A549 (cell line): ENCODE results near the gene BAG1. TPM values are rescaled to one million over a fixed set of nuclear protein-coding genes. Genes with fewer than 3 reads are reported as not detected.

Experiments used
- ATAC-seq, 2 experiments: fragments of 200-7000 bp in 1 of 2; fragments of >200 bp in 1 of 2; cut with Nextera tagmentation in 1 of 2; cut with Tn5 transposase in 1 of 2; 3 replicates each; pipeline versions ENCODE4 v1.8.0 to v1.9.1; 2018 to 2020; ENCODE audit warnings: mild to moderate bottlenecking in 1 of 2, moderate library complexity in 1 of 2
- CTCF ChIA-PET: fragments of 300-600 bp; sonication (Branson Sonifier 250); formaldehyde crosslinking; extraction: SDS; loops from one replicate; lab custom pipeline; 2021; ENCODE audit warnings: antibody characterized with exemption, inconsistent platforms; lab: Yijun Ruan, JAX
- POLR2A ChIA-PET: fragments of 350-600 bp; formaldehyde crosslinking; extraction: SDS; loops from one replicate; lab custom pipeline; 2021; ENCODE audit warnings: antibody characterized with exemption, inconsistent platforms; lab: Yijun Ruan, JAX
- DNase-seq, 2 experiments: peaks; one replicate each; pipeline versions ENCODE4 v3.0.0 to v3.0.0-alpha.2; 2011 to 2016; ENCODE audit warnings: low read depth in 1 of 2, low spot score in 1 of 2
- FAIRE-seq: peaks from 2 replicates; lab custom pipeline; 2011; peaks lifted over from hg19 to GRCh38; lab: Jason Lieb, UNC
- H3K27ac ChIP-seq, 2 experiments: fragments of >200 bp; sonication (Bioruptor Twin); formaldehyde crosslinking; 3 replicates each; pipeline ENCODE4 v1.5.1; 2016 to 2017
- H3K4me1 ChIP-seq: fragments of >200 bp; sonication (Bioruptor Twin); formaldehyde crosslinking; 3 replicates; pipeline ENCODE4 v1.6.1; 2016
- H3K4me2 ChIP-seq: fragments of >200 bp; sonication (Bioruptor Twin); formaldehyde crosslinking; 3 replicates; pipeline ENCODE4 v1.6.1; 2016
- H3K4me3 ChIP-seq: fragments of >200 bp; sonication (Bioruptor Twin); formaldehyde crosslinking; 3 replicates; pipeline ENCODE4 v1.5.1; 2016
- H3K9me3 ChIP-seq: fragments of >200 bp; sonication (Bioruptor Twin); formaldehyde crosslinking; 3 replicates; pipeline ENCODE4 v1.6.1; 2016
- BCL3 ChIP-seq: fragments of >200 bp; sonication (Bioruptor Twin); formaldehyde crosslinking; IDR thresholded peaks from 3 replicates; pipeline ENCODE4 v1.6.1; 2016
- BHLHE40 ChIP-seq: IDR thresholded peaks from 2 replicates; pipeline ENCODE4 v1.6.1; 2012; ENCODE audit warnings: low read depth, low read length, inconsistent platforms
- CHD4 ChIP-seq: fragments of 200-600 bp; sonication (generic); IDR thresholded peaks from 2 replicates; pipeline ENCODE4 v1.6.1; 2016; ENCODE audit warnings: antibody characterized with exemption, mild to moderate bottlenecking, borderline replicate concordance
- CTCF ChIP-seq: fragments of >200 bp; sonication (Bioruptor Twin); formaldehyde crosslinking; IDR thresholded peaks from 3 replicates; pipeline ENCODE4 v1.5.1; 2016
- FOSB ChIP-seq: fragments of 250-450 bp; sonication (Bioruptor Pico); IDR thresholded peaks from 2 replicates; pipeline ENCODE4 v1.5.0; 2020; ENCODE audit warnings: mild to moderate bottlenecking, moderate library complexity
- FOSL2 ChIP-seq, 2 experiments: fragments of 450-650 bp in 1 of 2; fragments of >200 bp in 1 of 2; sonication (Bioruptor Twin) in 1 of 2; formaldehyde crosslinking; IDR thresholded peaks; 2 replicates each; pipeline versions ENCODE4 v1.5.0 to v1.6.1; 2016 to 2020; ENCODE audit warnings: mild to moderate bottlenecking in 1 of 2, moderate library complexity in 1 of 2
- FOXS1 ChIP-seq: fragments of 250-450 bp; sonication (Bioruptor Pico); IDR thresholded peaks from 2 replicates; pipeline ENCODE4 v1.5.0; 2020; ENCODE audit warnings: mild to moderate bottlenecking, moderate library complexity
- JUN ChIP-seq, 2 experiments: fragments of >200 bp; sonication (Bioruptor Twin); formaldehyde crosslinking; IDR thresholded peaks; 2 replicates in 1 of 2; 3 replicates in 1 of 2; pipeline ENCODE4 v1.6.1; 2016 to 2017
- MAFK ChIP-seq: fragments of 450-650 bp; IDR thresholded peaks from 2 replicates; pipeline ENCODE4 v1.6.1; 2014; ENCODE audit not compliant: partially characterized antibody
- MAX ChIP-seq: IDR thresholded peaks from 2 replicates; pipeline ENCODE4 v1.6.1; 2012
- NFE2L2 ChIP-seq: fragments of 150-350 bp; conservative IDR thresholded peaks from 2 replicates; pipeline ENCODE4 v1.6.1; 2014; ENCODE audit warnings: low read length
- NPAS2 ChIP-seq: fragments of 250-450 bp; sonication (Bioruptor Pico); IDR thresholded peaks from 2 replicates; pipeline ENCODE4 v1.8.0; 2022; ENCODE audit warnings: mild to moderate bottlenecking, moderate library complexity, borderline replicate concordance
- NR3C1 ChIP-seq: fragments of >200 bp; sonication (Bioruptor Twin); formaldehyde crosslinking; IDR thresholded peaks from 3 replicates; pipeline ENCODE4 v1.6.1; 2017
- RAD21 ChIP-seq, 2 experiments: fragments of >200 bp in 1 of 2; sonication (Bioruptor Twin) in 1 of 2; formaldehyde crosslinking in 1 of 2; IDR thresholded peaks in 1 of 2; conservative IDR thresholded peaks in 1 of 2; 2 replicates in 1 of 2; 3 replicates in 1 of 2; pipeline ENCODE4 v1.6.1; 2012 to 2018; ENCODE audit warnings: inconsistent platforms in 1 of 2
- RARB ChIP-seq: fragments of 250-450 bp; sonication (Bioruptor Pico); IDR thresholded peaks from 2 replicates; pipeline ENCODE4 v1.8.0; 2021; ENCODE audit warnings: mild to moderate bottlenecking, moderate library complexity
- SMC3 ChIP-seq: fragments of >200 bp; sonication (Bioruptor Twin); formaldehyde crosslinking; IDR thresholded peaks from 3 replicates; pipeline ENCODE4 v1.6.1; 2018; ENCODE audit warnings: inconsistent platforms
- TFCP2L1 ChIP-seq: fragments of 250-450 bp; sonication (Bioruptor Pico); IDR thresholded peaks from 2 replicates; pipeline ENCODE4 v1.5.0; 2021; ENCODE audit warnings: mild to moderate bottlenecking
- ZFP36 ChIP-seq: fragments of 450-650 bp; IDR thresholded peaks from 2 replicates; pipeline ENCODE4 v1.6.1; 2014; ENCODE audit warnings: borderline replicate concordance; ENCODE audit not compliant: partially characterized antibody
- ZNF302 ChIP-seq: fragments of 250-450 bp; sonication (Bioruptor Pico); IDR thresholded peaks from 2 replicates; pipeline ENCODE4 v1.9.0; 2021; ENCODE audit warnings: inconsistent platforms, mild to moderate bottlenecking, moderate library complexity
- WGBS: methylation state at CpG from one replicate; pipeline ENCODE4 v1.1.6; 2017; ENCODE audit errors: missing lambda C conversion rate; 5-methylcytosine and 5-hydroxymethylcytosine counted together
- polyA plus RNA-seq, 4 experiments: library from polyadenylated mRNA; depleted of rRNA in 3 of 4; stranded (reverse); fragments of >200 nt; fragmentation: RNase III in 1 of 4; extraction: RNeasy Plus Mini Kit Qiagen cat#74134 plus additional on column Dnase treatment in 1 of 4; gene quantifications; 2 replicates in 3 of 4; 3 replicates in 1 of 4; pipeline ENCODE4 v1.2.3, GENCODE V29; 2011 to 2017

Gene BAG1
- polyA plus RNA-seq, 2 of the 4 experiments (the other 2 are of a cell fraction), result 73.0 to 86.9 TPM

GRCh38 chr9:33223696-33224095 lies 40.8 kb downstream of the BAG1 start:
- no peak overlapping the region for H3K4me2 ChIP-seq
- TF ChIP-seq SMC3, result peak; percentile 70
- peak; percentile 63 to 71 for TF ChIP-seq RAD21 (conservative IDR thresholded peaks at IDR 0.05 in 1 of 2, IDR thresholded peaks at IDR 0.05 in 1 of 2)
- TF ChIP-seq CTCF, result peak; percentile 41; the same call in 2 of the 3 replicates
- no peak for TF ChIP-seq FOXS1 (CRISPR knock-in tag)
- TF ChIP-seq, all 56 proteins: peak for 3
- Histone ChIP-seq H3K27ac (peak overlapping the region; percentile 35 to 63; a peak in 4 of 6 replicates), H3K4me3 (no peak overlapping the region), H3K9me3 (no peaks in the 10 kb centered on the region), H3K4me1 (peaks cover 35% of the 10 kb centered on the region)
- DNase-seq (no peak), FAIRE-seq (no peak), ATAC-seq (peak; percentile 41 to 45; a peak in 1 of 6 replicates)
- CTCF ChIA-PET, result interaction anchor here (0.6 to 7.5 kb wide), 14 partner anchors 11 to 855 kb away, joined by 3 to 127 read pairs (median 4); partner anchors contain the start of gene SMU1
- POLR2A ChIA-PET, result interaction anchor here (0.7 kb wide), 1 partner anchor 10 kb away, joined by 4 read pairs; no protein-coding TSS in a partner anchor
- WGBS, result 29% methylated on average over 1 of the region's 1 CpG

GRCh38 chr9:33222031-33222430 lies 42.5 kb downstream of the BAG1 start:
- Histone ChIP-seq H3K4me2 (no peak overlapping the region), H3K9me3 (no peaks in the 10 kb centered on the region), H3K27ac (no peak overlapping the region), H3K4me1 (peaks cover 24% of the 10 kb centered on the region), H3K4me3 (no peak overlapping the region)
- no peak for FAIRE-seq
- ChIA-PET POLR2A (no interaction called here), CTCF (interaction anchor here (1.0 to 7.5 kb wide), 2 partner anchors 138 to 145 kb away, joined by 3 to 127 read pairs; partner anchors contain the start of gene SMU1)
- no peak for ATAC-seq
- 88% methylated on average over 3 of the region's 3 CpGs for WGBS
- no peak for TF ChIP-seq BCL3
- no peak for TF ChIP-seq FOSB (CRISPR knock-in tag)
- TF ChIP-seq JUN (IDR thresholded peaks at IDR 0.05), result no peak
- TF ChIP-seq SMC3, result no peak
- no peak for TF ChIP-seq MAFK
- no peak for TF ChIP-seq FOSL2 (IDR thresholded peaks at IDR 0.05)
- no peak for TF ChIP-seq FOSL2 (CRISPR knock-in tag; IDR thresholded peaks at IDR 0.05)
- DNase-seq, result no peak

GRCh38 chr9:33221568-33221884 lies 43.0 kb downstream of the BAG1 start:
- TF ChIP-seq CHD4 (no peak), TFCP2L1 (CRISPR knock-in tag) (no peak), NPAS2 (CRISPR knock-in tag) (no peak), RARB (CRISPR knock-in tag) (no peak), BHLHE40 (no peak), ZFP36 (no peak), ZNF302 (CRISPR knock-in tag) (no peak), JUN (IDR thresholded peaks at IDR 0.05) (no peak), NR3C1 (no peak), NFE2L2 (no peak), MAX (no peak)
- ChIA-PET CTCF (interaction anchor here (1.0 kb wide), 1 partner anchor 138 kb away, joined by 3 read pairs; no protein-coding TSS in a partner anchor), POLR2A (no interaction called here)
- 86% methylated on average over 3 of the region's 3 CpGs for WGBS
- FAIRE-seq, result no peak
- no peak for DNase-seq
- ATAC-seq, result 0 out of 6 replicates have a peak, but pooled peaks of 1 of the 2 experiments have one; percentile 15
- Histone ChIP-seq H3K4me2 (no peak overlapping the region), H3K9me3 (no peaks in the 10 kb centered on the region), H3K4me3 (no peak overlapping the region), H3K4me1 (peaks cover 23% of the 10 kb centered on the region), H3K27ac (peak overlapping the region in 1 of 2 experiments; percentile 2; a peak in 2 of 6 replicates)
